Ramos (cell line): ENCODE measurements around the gene DDX3X.
"Not testable (repeated sequence)": the region's sequence is repeated elsewhere in the genome, so short reads cannot be mapped to it uniquely, and the experiment has no call there.

Source experiments
- in situ Hi-C: fragments of 300-500 bp; cut with MboI; formaldehyde crosslinking; loops from one replicate; pipeline ENCODE4 v1.14.3; 2022; ENCODE audit warnings: low sequenced_read_pairs; ENCODE audit not compliant: unreplicated experiment

DDX3X gene

DNA sequence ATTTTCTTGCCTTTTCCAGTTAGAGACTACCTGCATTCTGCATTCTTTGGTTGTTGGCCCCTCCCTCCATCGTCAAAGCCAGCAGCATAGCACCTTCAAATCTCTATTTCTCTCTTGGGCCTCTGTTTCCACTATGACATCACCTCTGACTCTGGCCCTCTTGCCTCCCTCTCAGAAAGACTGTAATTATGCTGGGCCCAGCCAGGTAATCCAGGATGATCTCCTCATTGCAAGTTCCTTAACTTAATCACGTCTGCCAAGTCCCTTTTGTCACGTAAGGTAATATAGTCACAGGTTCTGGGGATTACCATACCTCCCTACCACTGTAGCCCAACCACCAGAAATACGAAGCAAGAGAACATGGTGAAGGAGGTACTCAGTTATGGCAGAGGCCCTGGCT lies 73.9 kb downstream of the DDX3X start:
- in situ Hi-C loops, result no loop called here

GRCh38 chrX:41408576-41408975 lies 74.6 kb downstream of the DDX3X start:
- in situ Hi-C loops, result no loop called here

DNA sequence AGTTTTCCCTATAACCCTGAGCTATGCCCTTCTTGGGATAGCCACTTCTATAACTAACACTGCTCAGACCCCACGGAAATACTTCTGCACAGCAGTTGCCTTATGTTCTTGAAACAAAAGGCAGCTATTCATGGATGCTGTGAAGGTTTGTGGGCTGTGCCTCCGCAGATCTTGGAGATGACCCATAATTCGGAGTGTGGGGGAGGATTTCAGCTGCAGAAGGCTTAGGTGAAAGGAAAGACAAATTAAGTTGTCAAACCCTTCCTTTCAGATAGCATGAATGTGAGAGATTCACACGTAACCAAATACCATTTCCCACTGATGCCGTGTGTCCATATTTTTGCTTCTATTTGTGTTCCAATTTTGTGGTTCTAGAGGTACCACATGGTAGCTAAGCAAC lies 75.0 kb downstream of the DDX3X start:
- in situ Hi-C loops, result no loop called here

DNA sequence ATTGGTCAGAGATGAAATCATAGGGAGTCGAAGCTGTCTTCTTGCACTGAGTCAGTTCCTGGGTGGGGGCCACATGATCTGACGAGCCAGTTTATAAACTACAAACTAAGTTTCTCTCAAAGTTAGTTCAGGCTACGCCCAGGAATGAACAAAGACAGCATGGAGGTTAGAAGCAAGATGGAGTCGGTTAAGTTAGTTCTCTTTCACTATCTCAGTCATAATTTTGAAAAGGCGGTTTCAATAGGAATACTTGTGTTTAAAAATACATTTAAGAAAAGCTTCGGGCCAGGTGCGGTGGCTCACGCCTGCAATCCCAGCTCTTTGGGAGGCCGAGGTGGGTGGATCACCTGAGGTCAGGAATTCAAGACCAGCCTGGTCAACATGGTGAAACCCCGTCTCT lies 77.3 kb downstream of the DDX3X start:
- in situ Hi-C loops, result not testable (repeated sequence)

- in situ Hi-C loops, result no loop called here
Observed at GRCh38 chrX:41412261-41413081, 78.5 kb downstream of the DDX3X start.
